ENCODE data around the gene GIMD1.

GRCh38 chr4:106339431-106339830, 29.1 kb downstream of the GIMD1 start:
- TF ChIP-seq POLR2AphosphoS5 (IDR thresholded peaks at IDR 0.05; ENCODE audit: low read depth) (no peak), CTCF (conservative IDR thresholded peaks at IDR 0.05; ENCODE audit: low read depth in 2 of 2) (no peak), NANOG (IDR thresholded peaks at IDR 0.05; ENCODE audit: borderline replicate concordance) (no peak), EZH2 (IDR thresholded peaks at IDR 0.05; ENCODE audit: low read depth, unreplicated experiment) (no peak), ETS1 (IDR thresholded peaks at IDR 0.05) (no peak), ZNF331 (CRISPR knock-in tag; IDR thresholded peaks at IDR 0.05; ENCODE audit: low read depth) (no peak), CREB1 (CRISPR knock-in tag; IDR thresholded peaks at IDR 0.05; ENCODE audit: low read depth) (no peak), STAT1 (IDR thresholded peaks at IDR 0.05; ENCODE audit: unreplicated experiment) (no peak), REST (IDR thresholded peaks at IDR 0.05; ENCODE audit: unreplicated experiment) (no peak)

Data from GM23338 (cell line).